PC-9 (cell line): ENCODE results near the gene SCAF4. TPM values are rescaled to one million over a fixed set of nuclear protein-coding genes. Genes with fewer than 3 reads are reported as not detected.

ENCODE experiments used
- BruUV-seq: library from RNA; stranded (reverse); fragments of 400-500 nt; replicated peaks from 2 replicates; lab custom pipeline; 2021; lab: Mats Ljungman, UMichigan
- CTCF ChIA-PET: fragments of 300-600 bp; sonication (Branson Sonifier 250); formaldehyde crosslinking; loops from one replicate; lab custom pipeline; 2022; ENCODE audit warnings: antibody characterized with exemption; lab: Charles Lee
- POLR2A ChIA-PET: fragments of 300-600 bp; sonication (Branson Sonifier 250); formaldehyde crosslinking; loops from one replicate; lab custom pipeline; 2022; ENCODE audit warnings: antibody characterized with exemption; ENCODE audit not compliant: unreplicated experiment; lab: Charles Lee
- DNase-seq, 2 experiments: peaks; one replicate each; pipeline versions ENCODE4 v3.0.0 to v3.0.0-alpha.2; 2015 to 2022; ENCODE audit warnings: mixed read lengths in 1 of 2
- H2AFZ ChIP-seq: fragments of 200-600 bp; sonication (generic); 2 replicates; pipeline ENCODE4 v1.8.1; 2017; ENCODE audit warnings: antibody characterized with exemption
- H3F3A ChIP-seq: fragments of 200-600 bp; sonication (generic); 2 replicates; pipeline ENCODE4 v1.8.1; 2017; ENCODE audit warnings: antibody characterized with exemption, mild to moderate bottlenecking, low read depth; ENCODE audit not compliant: insufficient read depth
- H3K27ac ChIP-seq: fragments of 200-600 bp; sonication (generic); 2 replicates; pipeline ENCODE4 v1.6.1; 2016; ENCODE audit warnings: mixed run types
- H3K27me3 ChIP-seq: fragments of 200-600 bp; sonication (generic); 2 replicates; pipeline ENCODE4 v1.6.1; 2016; ENCODE audit warnings: low read depth, mixed run types; ENCODE audit not compliant: insufficient read depth
- H3K36me3 ChIP-seq: fragments of 200-600 bp; sonication (generic); 2 replicates; pipeline ENCODE4 v1.6.1; 2016; ENCODE audit warnings: low read depth, mixed run types
- H3K4me1 ChIP-seq: fragments of 200-600 bp; sonication (generic); replicated peaks from 2 replicates; pipeline ENCODE4 v1.6.1; 2016; ENCODE audit warnings: mixed run types; ENCODE audit not compliant: insufficient read depth
- H3K4me2 ChIP-seq: fragments of 200-600 bp; sonication (generic); 2 replicates; pipeline ENCODE4 v1.6.1; 2017; ENCODE audit warnings: mixed run types
- H3K4me3 ChIP-seq: fragments of 200-600 bp; sonication (generic); 2 replicates; pipeline ENCODE4 v1.6.1; 2016; ENCODE audit warnings: mixed run types
- H3K79me2 ChIP-seq: fragments of 200-600 bp; sonication (generic); 2 replicates; pipeline ENCODE4 v1.6.1; 2017; ENCODE audit warnings: low read depth, mixed run types
- H3K9me2 ChIP-seq: fragments of 200-600 bp; sonication (generic); 2 replicates; pipeline ENCODE4 v1.8.1; 2017; ENCODE audit warnings: mild to moderate bottlenecking; ENCODE audit not compliant: insufficient read depth
- H3K9me3 ChIP-seq: fragments of 200-600 bp; sonication (generic); 2 replicates; pipeline ENCODE4 v1.8.1; 2016; ENCODE audit warnings: low read depth; ENCODE audit not compliant: insufficient read depth
- H4K20me1 ChIP-seq: fragments of 200-600 bp; sonication (generic); 2 replicates; pipeline ENCODE4 v1.8.1; 2017; ENCODE audit not compliant: insufficient read depth
- EZH2 ChIP-seq: fragments of 200-600 bp; sonication (generic); IDR thresholded peaks from 2 replicates; pipeline ENCODE4 v1.8.0; 2017; ENCODE audit warnings: antibody characterized with exemption, low read depth
- intact Hi-C: fragments of 100-400 bp; cut with micrococcal nuclease; formaldehyde crosslinking; loops from one replicate; pipeline ENCODE4 v1.10.0; 2022; ENCODE audit not compliant: unreplicated experiment
- total RNA-seq: library from RNA; stranded (reverse); gene quantifications from 2 replicates; pipeline ENCODE4 v1.2.3, GENCODE V29; 2021
- TF ChIP-seq, protein P1 (sequence below): fragments of 200-600 bp; sonication (generic); conservative IDR thresholded peaks from 2 replicates; pipeline ENCODE4 v1.6.1; 2017; ENCODE audit warnings: mixed run types, antibody characterized with exemption, mild to moderate bottlenecking, moderate library complexity

The SCAF4 gene
- total RNA-seq, 1 experiment from 2014 or later: 30.0 TPM

DNA sequence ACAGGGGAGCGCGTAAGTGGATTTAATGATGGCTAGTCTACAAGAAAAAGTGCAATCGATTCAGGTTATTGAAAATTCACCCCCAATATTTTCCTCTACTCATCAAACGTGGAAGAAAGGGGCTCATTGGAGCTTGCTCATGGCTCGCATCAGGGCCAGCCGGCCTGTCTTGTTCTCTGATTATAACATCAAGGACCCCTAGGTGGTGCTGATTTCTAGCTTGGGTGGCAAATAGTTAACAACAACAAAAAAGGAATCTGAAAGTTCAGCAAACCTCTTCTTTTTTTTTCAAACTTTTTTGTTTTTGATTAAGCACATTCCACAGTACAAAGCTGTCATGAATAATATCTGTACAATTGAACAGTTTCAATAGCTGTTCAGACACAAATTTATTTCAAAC lies 108.3 kb downstream of the SCAF4 start:
- Histone ChIP-seq H3K27me3 (no peaks in the 10 kb centered on the region), H3K4me1 (no peaks in the 10 kb centered on the region), H2AFZ (no peak overlapping the region), H3K27ac (no peak overlapping the region), H4K20me1 (no peaks in the 10 kb centered on the region), H3K9me3 (no peaks in the 10 kb centered on the region), H3K4me2 (no peak overlapping the region), H3F3A (no peaks in the 10 kb centered on the region), H3K4me3 (no peak overlapping the region), H3K9me2 (no peaks in the 10 kb centered on the region), H3K36me3 (no peaks in the 10 kb centered on the region), H3K79me2 (no peaks in the 10 kb centered on the region)
- TF ChIP-seq, protein P1, sequence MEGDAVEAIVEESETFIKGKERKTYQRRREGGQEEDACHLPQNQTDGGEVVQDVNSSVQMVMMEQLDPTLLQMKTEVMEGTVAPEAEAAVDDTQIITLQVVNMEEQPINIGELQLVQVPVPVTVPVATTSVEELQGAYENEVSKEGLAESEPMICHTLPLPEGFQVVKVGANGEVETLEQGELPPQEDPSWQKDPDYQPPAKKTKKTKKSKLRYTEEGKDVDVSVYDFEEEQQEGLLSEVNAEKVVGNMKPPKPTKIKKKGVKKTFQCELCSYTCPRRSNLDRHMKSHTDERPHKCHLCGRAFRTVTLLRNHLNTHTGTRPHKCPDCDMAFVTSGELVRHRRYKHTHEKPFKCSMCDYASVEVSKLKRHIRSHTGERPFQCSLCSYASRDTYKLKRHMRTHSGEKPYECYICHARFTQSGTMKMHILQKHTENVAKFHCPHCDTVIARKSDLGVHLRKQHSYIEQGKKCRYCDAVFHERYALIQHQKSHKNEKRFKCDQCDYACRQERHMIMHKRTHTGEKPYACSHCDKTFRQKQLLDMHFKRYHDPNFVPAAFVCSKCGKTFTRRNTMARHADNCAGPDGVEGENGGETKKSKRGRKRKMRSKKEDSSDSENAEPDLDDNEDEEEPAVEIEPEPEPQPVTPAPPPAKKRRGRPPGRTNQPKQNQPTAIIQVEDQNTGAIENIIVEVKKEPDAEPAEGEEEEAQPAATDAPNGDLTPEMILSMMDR: no peak
- no peak for TF ChIP-seq EZH2
- intact Hi-C loops: no loop called here
- DNase-seq: no peak
- ChIA-PET POLR2A (no interaction called here), CTCF (no interaction called here)
- BruUV-seq: no TSS peak

DNA sequence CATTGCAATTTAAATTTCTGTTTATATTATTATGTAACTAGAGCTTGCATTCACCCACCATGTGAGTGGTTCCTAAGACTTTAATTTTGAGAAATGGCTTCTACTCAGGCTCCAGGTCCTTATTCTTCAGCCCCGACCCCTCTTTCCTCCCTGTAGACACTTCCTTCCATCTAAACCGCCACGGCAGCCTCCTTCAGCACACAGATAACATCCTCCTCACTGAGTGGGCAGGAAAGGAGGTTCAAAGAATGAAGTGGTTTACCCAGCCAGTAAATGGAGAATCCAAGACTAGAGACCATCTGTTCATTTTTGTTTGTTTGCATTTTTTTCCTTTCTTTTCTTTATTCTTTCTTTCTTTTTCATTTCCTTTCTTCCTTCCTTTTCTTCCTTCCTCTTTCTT lies 109.5 kb downstream of the SCAF4 start:
- Histone ChIP-seq H3K9me3 (no peaks in the 10 kb centered on the region), H3K79me2 (no peaks in the 10 kb centered on the region), H4K20me1 (no peaks in the 10 kb centered on the region), H3K4me3 (no peak overlapping the region), H3K36me3 (no peaks in the 10 kb centered on the region), H3K27ac (no peak overlapping the region), H2AFZ (no peak overlapping the region), H3K4me2 (no peak overlapping the region), H3K4me1 (no peaks in the 10 kb centered on the region), H3F3A (no peaks in the 10 kb centered on the region), H3K9me2 (no peaks in the 10 kb centered on the region), H3K27me3 (no peaks in the 10 kb centered on the region)
- BruUV-seq: no TSS peak
- CTCF ChIA-PET: no interaction called here
- POLR2A ChIA-PET: no interaction called here
- no peak for DNase-seq
- no peak for TF ChIP-seq EZH2
- TF ChIP-seq, protein P1: no peak
- intact Hi-C loops: no loop called here

Other genes with a start within 250 kb of the SCAF4 start
- 275 and 288 TPM in 2 replicates for gene SOD1, start 72.4 kb downstream of the SCAF4 start, total RNA-seq
- not detected in 2 replicates for gene HUNK, start 140.9 kb upstream of the SCAF4 start, total RNA-seq